Smooth muscle cell of the brain vasculature (primary cell): ENCODE results near the gene HECTD3.

Experiments used
- DNase-seq: peaks from one replicate; pipeline ENCODE4 v3.0.0-alpha.2; 2012; ENCODE audit warnings: low read depth, low spot score

The HECTD3 gene

DNA sequence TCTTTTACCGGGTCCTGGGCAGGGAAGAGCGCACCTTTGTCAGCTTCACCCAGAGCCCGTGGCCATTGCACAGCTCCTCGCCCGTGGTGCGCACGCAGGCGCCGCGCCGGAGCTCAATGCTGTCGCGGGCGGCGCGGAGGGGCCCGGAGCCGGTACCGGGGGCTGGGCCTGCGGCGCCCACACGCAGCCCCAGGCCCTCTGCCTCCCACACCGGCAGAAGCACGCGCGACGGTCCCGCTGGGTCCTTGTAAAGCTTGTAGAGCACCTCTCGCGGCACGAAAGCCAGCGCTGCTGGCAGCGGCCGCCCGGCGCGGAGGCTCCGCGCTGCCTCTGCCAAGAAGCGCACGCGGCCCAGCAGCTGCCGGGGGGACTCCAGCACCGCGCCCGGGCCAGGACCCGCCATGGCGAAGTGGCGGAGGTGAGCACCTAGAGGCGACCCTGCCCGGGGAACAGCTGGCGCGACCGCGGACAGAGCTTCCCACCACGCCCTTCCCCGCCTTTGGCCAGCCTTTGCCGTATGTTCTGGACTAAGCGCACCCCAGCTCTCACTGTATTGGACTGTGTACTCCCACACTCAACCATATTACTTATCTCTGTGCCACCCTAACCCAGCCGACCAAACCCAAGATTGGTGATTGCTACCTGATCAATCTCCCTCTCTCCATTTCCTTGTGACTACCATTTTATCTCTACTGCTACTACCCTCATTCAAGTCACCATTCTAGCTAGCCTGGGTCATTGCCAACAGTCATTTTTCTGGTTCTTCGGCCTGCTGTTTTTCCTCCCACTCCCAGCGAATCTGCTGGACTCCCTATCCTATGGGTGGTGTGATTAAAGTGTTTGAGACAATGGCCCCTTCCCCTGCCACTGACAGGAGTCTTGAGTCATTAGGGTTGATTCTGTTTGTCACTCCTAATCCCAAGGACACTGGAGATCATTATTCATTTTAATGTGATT lies at the start of gene HECTD3:
Gene HECTD3 (minus strand): TSS at position 470 of the 957 bp plus-strand sequence. CDS start 67 bp downstream, at position 403.
- no peak for DNase-seq

GRCh38 chr1:45059829-45060228 lies 48.7 kb upstream of the HECTD3 start:
- DNase-seq, result no peak

GRCh38 chr1:45057542-45057941 lies 46.4 kb upstream of the HECTD3 start:
- no peak for DNase-seq

DNA sequence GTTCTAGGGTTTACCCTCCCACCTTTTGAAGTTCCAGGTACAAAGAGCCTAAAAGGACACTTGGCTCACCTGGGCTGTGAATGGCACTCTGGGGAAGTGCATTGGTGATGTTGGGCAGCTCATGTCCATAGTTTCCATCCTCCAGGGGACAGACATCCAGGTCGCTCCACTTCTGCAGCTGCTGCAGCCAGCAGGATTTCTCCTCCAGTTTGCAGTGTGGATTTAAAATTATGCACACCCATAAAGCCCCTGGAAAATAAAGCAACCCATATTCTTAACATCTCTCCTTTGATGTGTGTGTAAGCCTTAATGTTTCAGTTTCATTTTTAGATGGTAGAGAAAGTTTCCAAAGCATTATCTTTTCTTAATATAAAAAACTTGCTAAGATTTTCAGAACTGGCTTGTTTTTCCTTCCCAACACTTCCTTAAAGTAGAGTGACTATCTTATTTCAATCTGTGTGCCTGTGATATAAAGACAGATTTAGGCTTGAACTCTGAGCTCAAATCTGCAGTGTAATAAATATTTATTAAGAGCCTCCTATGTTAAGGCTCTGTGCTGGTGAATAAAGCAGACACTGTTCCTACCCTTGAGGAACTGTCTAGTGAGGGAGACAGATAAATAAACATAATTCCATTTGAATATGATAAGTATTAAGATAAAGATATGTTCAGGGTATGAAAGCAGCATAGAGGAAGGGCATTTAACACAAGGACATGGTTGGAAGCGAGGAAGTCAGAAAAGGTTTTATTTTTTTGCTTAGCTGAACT lies 40.1 kb upstream of the HECTD3 start:
- DNase-seq, result no peak

GRCh38 chr1:45047032-45047431 lies 35.9 kb upstream of the HECTD3 start:
- DNase-seq, result no peak

DNA sequence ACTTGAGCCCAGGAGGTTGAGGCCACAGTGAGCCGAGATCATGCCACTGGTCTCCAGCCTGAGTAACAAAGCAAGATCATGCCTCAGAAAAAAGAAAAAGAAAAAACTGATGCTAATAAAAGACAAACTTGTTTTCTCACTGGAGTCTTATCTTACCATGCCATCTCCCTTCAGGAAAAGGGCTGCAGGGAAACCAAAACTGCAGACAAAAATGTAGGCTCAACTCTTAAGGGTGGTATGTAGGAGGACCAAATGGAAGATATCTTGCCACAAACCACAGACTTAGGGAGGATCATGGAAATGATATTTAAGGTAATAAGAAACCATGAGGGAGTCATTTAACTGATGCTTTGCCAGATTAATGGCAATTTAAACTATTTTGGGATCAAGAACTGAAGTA lies 33.8 kb upstream of the HECTD3 start:
- DNase-seq, result no peak

DNA sequence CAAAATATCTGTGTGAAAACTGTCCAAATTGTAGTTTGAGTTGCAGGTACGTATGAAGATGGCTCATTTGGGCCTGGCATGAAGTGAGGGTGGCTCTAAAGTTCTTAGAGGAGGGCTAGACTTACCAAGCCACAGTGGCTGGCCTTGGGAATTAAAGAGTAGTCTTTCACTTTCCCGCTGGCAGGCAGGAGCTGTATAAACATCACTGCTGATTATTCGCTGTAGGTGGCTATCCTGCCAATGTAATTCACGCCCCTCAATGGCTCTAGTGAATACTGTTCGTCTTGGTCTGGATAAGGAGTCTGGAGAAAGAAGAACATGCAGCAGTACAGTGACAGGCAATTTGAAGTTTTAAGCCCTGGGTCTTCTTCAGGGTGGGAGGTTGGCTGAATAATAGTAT lies 32.0 kb upstream of the HECTD3 start:
- no peak for DNase-seq

GRCh38 chr1:45040297-45040696 lies 29.2 kb upstream of the HECTD3 start:
- no peak for DNase-seq

DNA sequence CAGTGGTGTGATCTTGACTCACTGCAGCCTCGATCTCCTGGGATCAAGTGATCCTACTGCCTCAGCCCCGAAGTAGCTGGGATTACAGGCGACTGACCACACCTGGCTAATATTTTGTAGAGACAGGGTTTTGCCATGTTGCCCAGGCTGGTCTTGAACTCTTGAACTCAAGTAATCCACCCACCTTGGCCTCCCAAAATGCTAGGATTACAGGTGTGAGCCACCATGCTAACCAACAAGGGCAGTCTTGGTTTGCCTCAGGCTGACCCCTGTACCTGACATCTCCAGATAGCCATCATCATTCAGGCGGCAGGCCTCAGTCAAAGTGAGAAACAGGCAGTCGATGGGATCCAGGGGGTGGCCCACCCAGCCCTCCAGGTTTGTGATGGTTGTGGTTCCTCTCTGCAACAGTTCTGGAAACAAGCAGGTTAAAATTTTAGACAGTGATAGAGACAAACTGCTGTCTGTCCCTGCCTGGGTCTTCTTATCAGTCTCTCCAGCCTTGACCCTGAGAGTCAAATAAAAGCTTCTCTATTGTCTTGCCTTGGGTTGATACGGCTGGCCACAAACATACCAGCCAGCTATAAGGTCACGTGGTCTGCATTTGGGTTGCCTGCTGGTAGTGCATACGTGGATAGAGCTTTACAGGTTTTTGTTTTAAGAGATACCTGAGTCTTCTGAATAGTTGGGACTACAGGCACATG lies 27.7 kb upstream of the HECTD3 start:
- no peak for DNase-seq

GRCh38 chr1:45038240-45038639 lies 27.1 kb upstream of the HECTD3 start:
- DNase-seq, result no peak

GRCh38 chr1:45037456-45037855 lies 26.3 kb upstream of the HECTD3 start:
- DNase-seq, result no peak

- no peak for DNase-seq
Measured at GRCh38 chr1:45035631-45036301, 24.6 kb upstream of the HECTD3 start.

- DNase-seq, result no peak
Measured at GRCh38 chr1:45033356-45033755, 22.2 kb upstream of the HECTD3 start.

- no peak for DNase-seq
Measured at GRCh38 chr1:45032837-45033236, 21.7 kb upstream of the HECTD3 start.

GRCh38 chr1:45026446-45026845 lies 15.3 kb upstream of the HECTD3 start:
- DNase-seq, result no peak

GRCh38 chr1:45023663-45024062 lies 12.5 kb upstream of the HECTD3 start:
- DNase-seq, result no peak

DNA sequence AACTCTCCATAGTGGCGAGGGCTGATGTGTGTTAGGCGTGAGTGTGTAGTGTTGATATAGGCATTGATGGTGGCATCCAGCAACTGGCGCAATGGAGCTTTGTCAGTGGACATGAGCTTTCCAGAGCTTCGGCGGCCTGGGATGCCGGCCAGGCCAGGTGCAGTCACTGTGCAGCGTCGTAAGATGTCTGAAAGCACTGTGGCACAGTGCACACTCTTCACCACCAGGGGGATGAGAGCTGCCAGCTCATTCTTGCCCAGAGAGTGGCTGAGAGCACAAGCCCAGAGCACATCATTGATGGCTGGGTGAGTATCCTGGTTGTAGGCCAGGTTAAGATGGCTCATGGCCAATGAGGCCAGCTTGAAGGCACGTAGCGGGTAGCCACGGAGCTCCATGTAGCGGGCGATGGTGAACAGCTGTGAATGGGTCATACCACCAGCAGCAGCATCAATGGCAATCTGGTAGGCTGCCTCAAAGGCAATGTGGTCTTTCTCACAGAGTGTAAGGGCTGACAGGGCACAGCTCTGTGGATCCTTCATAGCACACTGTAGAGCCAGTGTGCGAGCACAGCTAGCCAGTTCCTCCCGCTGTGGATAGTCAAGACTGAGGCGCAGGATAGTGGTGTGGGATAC lies 7.6 kb upstream of the HECTD3 start:
- no peak for DNase-seq

DNA sequence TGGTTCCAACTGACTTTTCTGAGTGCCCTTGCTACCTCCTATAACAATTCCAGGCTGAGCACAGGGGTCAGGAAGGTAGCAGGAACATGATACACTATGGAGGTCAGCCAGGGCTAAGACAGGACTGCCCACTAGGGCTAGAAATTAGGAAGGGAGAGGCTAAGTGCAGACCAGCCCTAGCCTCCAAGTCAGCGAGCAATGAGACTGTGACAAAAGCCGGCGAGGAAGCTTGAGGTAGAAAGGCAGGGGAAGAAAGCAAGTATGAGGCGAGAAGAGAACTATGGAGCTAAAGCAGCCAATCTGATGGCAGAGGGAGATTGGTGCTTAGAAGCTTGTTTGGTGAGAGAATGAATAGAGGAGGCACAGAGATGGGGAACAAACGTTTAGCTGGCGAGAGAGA lies 5.6 kb upstream of the HECTD3 start:
- no peak for DNase-seq

DNA sequence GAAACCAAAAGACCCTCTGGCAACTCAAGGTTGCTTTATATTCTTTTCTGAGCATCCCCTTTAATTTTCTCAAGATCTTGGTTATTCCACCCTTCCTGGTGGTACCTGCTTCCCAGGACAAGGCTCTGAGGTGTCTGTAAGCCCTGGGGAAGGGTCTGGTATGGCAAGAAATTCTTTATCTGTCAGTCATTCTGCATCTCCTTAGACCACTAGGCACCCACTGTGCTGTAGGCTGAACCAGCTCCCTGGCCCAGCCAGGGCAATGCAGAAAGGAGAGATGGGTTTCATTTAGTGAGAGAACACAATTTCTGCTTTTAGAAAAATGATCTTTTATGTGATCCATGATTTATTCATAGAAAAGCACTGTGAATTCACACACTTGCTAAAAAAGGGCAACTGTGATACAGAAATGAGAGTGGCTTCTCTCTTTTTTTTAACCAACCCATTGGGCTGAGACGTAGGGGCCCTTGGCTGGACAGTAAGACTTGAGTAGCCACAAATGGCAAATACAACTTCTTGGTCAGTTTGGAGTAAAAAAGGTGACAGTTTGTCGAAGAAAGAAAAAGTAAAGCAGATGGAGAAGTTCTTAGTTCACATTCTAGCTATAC lies 5.1 kb upstream of the HECTD3 start:
- DNase-seq, result no peak

DNA sequence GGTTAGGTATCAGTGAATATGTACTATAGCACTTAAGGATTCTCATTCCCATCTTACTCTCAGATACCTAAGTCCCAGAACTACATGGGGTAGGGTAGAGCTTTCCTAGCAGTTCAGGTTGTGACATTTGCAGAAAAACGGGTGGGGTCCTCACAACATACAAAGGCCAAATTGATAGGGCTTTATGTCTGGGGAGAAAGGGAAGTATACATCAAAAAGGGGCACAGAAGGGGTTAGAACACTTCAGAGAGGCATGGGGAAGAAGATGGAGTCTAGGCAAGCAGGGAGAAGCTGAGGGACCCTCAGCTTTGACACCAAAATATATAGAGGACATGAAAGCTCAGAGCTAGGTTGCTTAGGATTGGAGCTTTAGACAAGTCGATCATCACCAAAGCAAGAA lies 4.6 kb upstream of the HECTD3 start:
- no peak for DNase-seq
